Testis (tissue), 3 donors: ENCODE data around the gene PIAS4. TPM values are rescaled to one million over a fixed set of nuclear protein-coding genes. Genes with fewer than 3 reads are reported as not detected.
A peak's percentile ranks its signal among the peaks of the same experiment; 100 is the strongest.
"Not testable (repeated sequence)": the region's sequence is repeated elsewhere in the genome, so short reads cannot be mapped to it uniquely, and the experiment has no call there.

Experiments used
- DNase-seq: peaks from one replicate; pipeline ENCODE4 v3.0.0-alpha.2; 2019
- H3K27ac ChIP-seq, 2 donors: fragments of 200-600 bp; sonication (generic); one replicate each; pipeline ENCODE4 v1.5.1; 2019
- H3K27me3 ChIP-seq: fragments of 200-600 bp; sonication (generic); one replicate; pipeline ENCODE4 v1.5.1; 2019
- H3K36me3 ChIP-seq: fragments of 200-600 bp; sonication (generic); one replicate; pipeline ENCODE4 v1.5.1; 2017; ENCODE audit warnings: low read depth; ENCODE audit errors: missing control alignments
- H3K4me1 ChIP-seq: fragments of 200-600 bp; sonication (generic); one replicate; pipeline ENCODE4 v1.5.1; 2019
- H3K4me3 ChIP-seq, 2 donors: fragments of 200-600 bp; sonication (generic); one replicate each; pipeline ENCODE4 v1.5.1; 2017 to 2019
- H3K9me3 ChIP-seq: fragments of 200-600 bp; sonication (generic); one replicate; pipeline ENCODE4 v1.5.1; 2017
- CTCF ChIP-seq, 3 experiments: fragments of 450-650 bp in 2 of 3; fragments of 200-600 bp in 1 of 3; sonication (generic) in 1 of 3; IDR thresholded peaks; one replicate each; pipeline ENCODE4 v1.5.1; 2016 to 2019; ENCODE audit warnings: antibody characterized with exemption in 3 of 3, mild to moderate bottlenecking in 2 of 3, moderate library complexity in 1 of 3
- POLR2A ChIP-seq: fragments of 450-650 bp; IDR thresholded peaks from one replicate; pipeline ENCODE4 v1.6.1; 2017; ENCODE audit warnings: antibody characterized with exemption, mild to moderate bottlenecking, moderate library complexity
- WGBS, 2 donors: methylation state at CpG; one replicate each; pipeline ENCODE4 v1.1.5; 2018; 5-methylcytosine and 5-hydroxymethylcytosine counted together
- intact Hi-C: fragments of 100-400 bp; cut with DNase I; formaldehyde crosslinking; loops from one replicate; pipeline ENCODE4 v1.15.1; 2023; ENCODE audit warnings: low total_unique reads
- polyA plus RNA-seq: library from polyadenylated mRNA; stranded (reverse); fragments of 350-450 nt; fragmentation: Illumina TruSeq; extraction: RNeasy Lipid Tissue Mini Kit (QIAGEN cat#74804); gene quantifications from one replicate; pipeline ENCODE4 v1.2.3, GENCODE V29; 2014; ENCODE audit warnings: low read depth, low replicate concordance; ENCODE audit not compliant: insufficient read depth
- total RNA-seq, 2 donors: library from RNA; depleted of rRNA; stranded (reverse); fragments of >200 nt; gene quantifications; one replicate each; pipeline ENCODE4 v1.2.3, GENCODE V29; 2016

The PIAS4 gene
- total and polyA plus RNA-seq, 3 donors from 2014 or later = 89.1 to 142 (median 94.5) TPM

DNA sequence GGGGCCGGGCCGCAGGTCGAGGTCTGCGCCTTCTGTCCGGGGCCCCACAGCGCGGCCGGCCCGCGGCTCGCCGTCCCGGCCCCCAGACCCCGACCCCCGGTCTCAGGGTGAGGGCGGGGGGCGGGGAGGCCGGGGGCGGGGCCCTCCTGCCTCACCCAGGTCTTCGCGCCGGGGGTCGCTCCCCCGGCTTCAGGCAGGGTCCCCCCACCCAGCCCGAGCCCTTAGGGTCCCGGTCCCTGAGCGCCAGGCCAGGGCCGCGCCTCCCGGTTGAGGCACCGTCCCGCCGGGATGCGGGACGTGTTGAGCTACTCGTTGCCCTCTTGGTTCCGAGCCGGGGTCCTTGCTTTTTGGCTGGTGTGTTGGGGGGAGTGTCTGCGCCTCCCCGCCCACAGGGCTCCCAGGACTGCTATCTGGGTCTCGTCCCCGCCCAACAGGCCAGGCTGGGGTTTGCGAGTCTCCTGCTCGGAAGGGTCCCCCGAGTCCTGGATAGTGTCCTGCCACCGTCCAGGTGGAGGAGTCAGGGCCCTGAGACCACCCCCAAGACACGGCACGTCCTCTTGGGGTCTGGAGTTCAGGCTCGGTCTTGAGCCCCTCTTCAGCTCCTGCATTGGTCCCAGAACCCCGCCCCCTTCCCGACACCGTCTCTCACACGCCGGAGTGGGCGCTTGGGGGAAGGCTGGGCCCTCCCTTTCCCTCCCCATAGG, 452 bp downstream of the PIAS4 start:
- Histone ChIP-seq H3K4me3 (peak overlapping the region; percentile 90 to 95), H3K4me1 (peaks cover 31% of the 10 kb centered on the region), H3K27ac (peak overlapping the region; percentile 79 to 93), H3K9me3 (no peaks in the 10 kb centered on the region), H3K27me3 (no peaks in the 10 kb centered on the region), H3K36me3 (no peaks in the 10 kb centered on the region)
- 0% methylated on average over 19 to 20 of the region's 55 CpGs for WGBS, 2 donors
- DNase-seq = peak; percentile 71
- intact Hi-C loops = no loop called here
- TF ChIP-seq CTCF (IDR thresholded peaks at IDR 0.05) (no peak), POLR2A (no peak)

- Histone ChIP-seq H3K9me3 (no peaks in the 10 kb centered on the region), H3K27ac (no peak overlapping the region), H3K4me3 (no peak overlapping the region), H3K4me1 (peaks cover 49% of the 10 kb centered on the region), H3K27me3 (no peaks in the 10 kb centered on the region), H3K36me3 (no peaks in the 10 kb centered on the region)
- WGBS, 2 donors = 51 to 65% methylated on average over 8 to 23 of the region's 24 CpGs
- DNase-seq = peak; percentile 62
- no peak for TF ChIP-seq CTCF (IDR thresholded peaks at IDR 0.05)
- intact Hi-C loops = no loop called here
These were observed 2.7 kb downstream of the PIAS4 start for GRCh38 chr19:4009990-4010807.

DNA sequence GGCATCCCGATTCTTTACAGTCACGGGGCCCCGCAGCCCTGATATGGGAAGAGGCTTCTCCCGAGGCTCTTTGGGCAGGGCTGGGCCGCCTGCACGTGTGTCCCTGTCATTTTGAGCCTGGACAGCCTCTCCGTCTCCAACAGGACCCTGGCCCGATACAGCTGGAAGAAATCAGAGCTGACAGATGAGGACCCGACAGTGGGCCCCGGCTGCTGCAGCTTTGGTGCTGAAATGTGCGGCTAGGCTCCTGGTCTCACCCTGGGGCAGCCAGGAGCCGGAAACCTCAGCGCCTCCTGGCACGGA, 3.2 kb downstream of the PIAS4 start:
- H3K27ac ChIP-seq = no peak overlapping the region
- DNase-seq = no peak
- no peak overlapping the region for H3K4me3 ChIP-seq

DNA sequence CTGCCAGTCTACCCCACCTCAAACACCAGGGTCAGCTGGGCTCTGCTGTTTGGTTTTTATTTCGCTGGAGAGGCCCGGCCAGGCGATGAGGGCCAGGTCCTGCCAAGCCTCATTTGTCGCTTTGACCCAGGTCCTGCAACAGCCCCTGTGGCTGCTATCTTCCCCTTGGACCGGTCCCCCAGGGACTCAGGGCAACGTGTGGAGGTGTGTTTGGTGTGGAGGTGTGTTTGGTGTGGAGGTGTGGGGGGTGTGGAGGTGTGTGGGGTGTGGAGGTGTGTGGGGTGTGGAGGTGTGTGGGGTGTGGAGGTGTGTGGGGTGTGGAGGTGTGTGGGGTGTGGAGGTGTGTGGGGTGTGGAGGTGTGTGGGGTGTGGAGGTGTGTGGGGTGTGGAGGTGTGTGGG, 3.9 kb downstream of the PIAS4 start:
- H3K4me3 ChIP-seq, H3K9me3 ChIP-seq, H3K27me3 ChIP-seq, DNase-seq, intact Hi-C loops, H3K27ac ChIP-seq, H3K36me3 ChIP-seq: not testable (repeated sequence)
- 65 to 82% methylated on average over 6 of the region's 6 CpGs for WGBS, 2 donors
- peaks cover 62% of the 10 kb centered on the region for H3K4me1 ChIP-seq

More for the DNA sequence above, 3.2 kb downstream of the PIAS4 start:
- 68 to 87% methylated on average over 11 to 14 of the region's 14 CpGs for WGBS, 2 donors
- H3K27me3 ChIP-seq = no peaks in the 10 kb centered on the region
- TF ChIP-seq POLR2A = no peak
- peaks cover 55% of the 10 kb centered on the region for H3K4me1 ChIP-seq
- intact Hi-C loops = no loop called here
- H3K36me3 ChIP-seq = no peaks in the 10 kb centered on the region
- H3K9me3 ChIP-seq = no peaks in the 10 kb centered on the region

- H3K27me3 ChIP-seq = no peaks in the 10 kb centered on the region
- H3K36me3 ChIP-seq = no peaks in the 10 kb centered on the region
- TF ChIP-seq POLR2A = no peak
- TF ChIP-seq CTCF (IDR thresholded peaks at IDR 0.05) = no peak
- H3K27ac ChIP-seq = no peak overlapping the region
- peaks cover 64% of the 10 kb centered on the region for H3K4me1 ChIP-seq
- intact Hi-C loops = no loop called here
- H3K4me3 ChIP-seq = no peak overlapping the region
- WGBS, 2 donors = 83% methylated on average over 25 to 27 of the region's 27 CpGs
- no peak for DNase-seq
- no peaks in the 10 kb centered on the region for H3K9me3 ChIP-seq
These were observed 4.8 kb downstream of the PIAS4 start for GRCh38 chr19:4012092-4012974.
